Cardiac muscle cell (in vitro differentiated cells and primary cell): ENCODE results near the gene FOLR1. TPM values are rescaled to one million over a fixed set of nuclear protein-coding genes. Genes with fewer than 3 reads are reported as not detected.
"Not testable (repeated sequence)": the region's sequence is repeated elsewhere in the genome, so short reads cannot be mapped to it uniquely, and the experiment has no call there.

Source experiments
- DNase-seq, 2 donors: peaks; one replicate each; pipeline versions ENCODE4 v3.0.0 to v3.0.0-alpha.2; 2010 to 2017; ENCODE audit warnings: low read depth in 1 of 2, low spot score in 1 of 2
- H3K27ac ChIP-seq: fragments of 200-600 bp; sonication (generic); 2 replicates; pipeline ENCODE4 v1.5.1; 2016
- H3K27me3 ChIP-seq: fragments of 200-600 bp; sonication (generic); 2 replicates; pipeline ENCODE4 v1.6.0; 2016; ENCODE audit warnings: control low read depth
- H3K36me3 ChIP-seq: fragments of 200-600 bp; sonication (generic); 2 replicates; pipeline ENCODE4 v1.5.1; 2016; ENCODE audit warnings: control low read depth
- H3K4me1 ChIP-seq: fragments of 200-600 bp; sonication (generic); 2 replicates; pipeline ENCODE4 v1.8.1; 2017; ENCODE audit warnings: low read depth, mild to moderate bottlenecking, mixed run types
- H3K4me3 ChIP-seq: fragments of 200-600 bp; sonication (generic); 2 replicates; pipeline ENCODE4 v1.5.1; 2016; ENCODE audit warnings: mild to moderate bottlenecking
- H3K9me3 ChIP-seq: fragments of 200-600 bp; sonication (generic); 2 replicates; pipeline ENCODE4 v1.5.1; 2017; ENCODE audit warnings: low read depth, mild to moderate bottlenecking, control low read depth
- CTCF ChIP-seq: IDR thresholded peaks from 2 replicates; pipeline ENCODE4 v1.5.1; 2012; ENCODE audit warnings: low read depth, mild to moderate bottlenecking, low read length
- polyA plus RNA-seq: library from polyadenylated mRNA; unstranded; fragments of >200 nt; fragmentation: Nextera tagmentation; extraction: Ambion mirVana; gene quantifications from 2 replicates; pipeline ENCODE4 v1.2.1, GENCODE V29; 2016
- total RNA-seq: library from RNA; depleted of rRNA; stranded (reverse); fragments of >200 nt; gene quantifications from 2 replicates; pipeline ENCODE4 v1.2.3, GENCODE V29; 2016

FOLR1 gene
- total and polyA plus RNA-seq, 2 experiments from 2014 or later = 1.8 to 3.9 TPM

- no peak for DNase-seq
- Histone ChIP-seq H3K27me3 (no peaks in the 10 kb centered on the region), H3K27ac (no peak overlapping the region), H3K4me1 (no peaks in the 10 kb centered on the region), H3K4me3 (no peak overlapping the region), H3K9me3 (no peaks in the 10 kb centered on the region), H3K36me3 (no peaks in the 10 kb centered on the region)
- TF ChIP-seq CTCF = no peak
These were observed 18.6 kb upstream of the FOLR1 start for GRCh38 chr11:72173291-72173690.

GRCh38 chr11:72174302-72175070, 17.5 kb upstream of the FOLR1 start:
- H3K9me3 ChIP-seq = no peaks in the 10 kb centered on the region
- H3K27ac ChIP-seq = no peak overlapping the region
- no peaks in the 10 kb centered on the region for H3K4me1 ChIP-seq
- no peak for DNase-seq
- TF ChIP-seq CTCF = no peak
- H3K4me3 ChIP-seq = no peak overlapping the region
- H3K36me3 ChIP-seq = no peaks in the 10 kb centered on the region
- H3K27me3 ChIP-seq = no peaks in the 10 kb centered on the region

DNA sequence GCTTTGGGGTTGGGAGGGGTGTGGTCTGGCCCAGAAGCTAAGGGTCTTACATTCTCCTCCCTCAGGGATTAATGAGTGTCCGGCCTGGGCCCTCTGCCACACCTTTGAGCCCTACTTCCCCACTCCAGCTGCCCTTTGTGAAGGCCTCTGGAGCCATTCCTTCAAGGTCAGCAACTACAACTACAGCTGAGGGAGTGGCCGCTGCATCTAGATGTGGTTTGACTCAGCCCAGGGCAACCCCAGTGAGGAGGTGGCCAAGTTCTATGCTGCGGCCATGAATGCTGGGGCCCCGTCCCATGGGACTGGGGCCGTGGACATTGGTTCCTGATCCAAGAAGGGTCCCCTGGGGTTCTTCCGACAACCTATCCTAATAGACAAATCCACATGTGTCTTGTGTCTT, 14.3 kb upstream of the FOLR1 start:
- Histone ChIP-seq H3K27ac (no peak overlapping the region), H3K27me3 (no peaks in the 10 kb centered on the region), H3K9me3 (no peaks in the 10 kb centered on the region), H3K4me1 (no peaks in the 10 kb centered on the region), H3K36me3 (no peaks in the 10 kb centered on the region), H3K4me3 (no peak overlapping the region)
- TF ChIP-seq CTCF = no peak
- no peak for DNase-seq

GRCh38 chr11:72179049-72179803, 12.7 kb upstream of the FOLR1 start:
- no peak for DNase-seq
- no peak overlapping the region for H3K4me3 ChIP-seq
- H3K27ac ChIP-seq = no peak overlapping the region
- no peaks in the 10 kb centered on the region for H3K9me3 ChIP-seq
- H3K36me3 ChIP-seq = no peaks in the 10 kb centered on the region
- H3K27me3 ChIP-seq = no peaks in the 10 kb centered on the region
- H3K4me1 ChIP-seq = no peaks in the 10 kb centered on the region
- TF ChIP-seq CTCF = no peak

DNA sequence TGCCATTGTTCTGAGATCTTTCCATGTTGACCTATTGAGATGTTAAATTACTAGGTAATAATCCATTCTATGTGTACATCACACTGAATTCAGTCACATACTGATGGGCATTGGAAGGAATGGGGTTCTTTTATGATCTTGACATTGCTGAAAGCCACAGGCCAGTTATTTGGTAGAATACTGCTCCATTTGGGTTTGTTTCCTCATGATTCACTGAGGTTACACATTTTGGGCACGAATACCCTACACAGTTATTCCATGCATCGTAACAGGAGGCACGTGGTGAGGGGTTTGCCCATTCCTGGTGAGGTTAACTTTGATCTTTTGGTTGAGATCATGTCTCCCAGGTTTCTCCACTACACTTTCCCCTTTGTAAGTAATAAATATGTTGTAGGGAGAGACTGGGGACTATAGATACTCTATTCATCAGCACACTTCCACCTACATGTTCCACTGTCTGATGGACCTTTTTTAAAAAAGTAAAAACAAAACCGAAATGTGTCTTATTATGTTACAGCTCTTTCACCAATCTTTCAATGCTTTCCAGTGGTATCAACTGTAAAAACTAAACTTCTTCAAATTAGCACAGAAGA, 12.0 kb upstream of the FOLR1 start:
- no peak overlapping the region for H3K27ac ChIP-seq

GRCh38 chr11:72180892-72181552, 10.9 kb upstream of the FOLR1 start:
- not testable (repeated sequence) for H3K4me1 ChIP-seq, H3K27me3 ChIP-seq, H3K27ac ChIP-seq, H3K36me3 ChIP-seq, H3K9me3 ChIP-seq, DNase-seq, H3K4me3 ChIP-seq

More for the DNA sequence above, 12.0 kb upstream of the FOLR1 start:
- TF ChIP-seq CTCF = no peak
- Histone ChIP-seq H3K9me3 (no peaks in the 10 kb centered on the region), H3K4me3 (no peak overlapping the region), H3K4me1 (no peaks in the 10 kb centered on the region), H3K27me3 (no peaks in the 10 kb centered on the region), H3K36me3 (no peaks in the 10 kb centered on the region)
- DNase-seq = no peak

- not testable (repeated sequence) for H3K4me1 ChIP-seq, H3K27ac ChIP-seq, H3K9me3 ChIP-seq, H3K4me3 ChIP-seq, H3K27me3 ChIP-seq, H3K36me3 ChIP-seq
- peak in 1 of 2 donors; percentile 7 for DNase-seq
These were observed 10.4 kb upstream of the FOLR1 start for GRCh38 chr11:72181553-72181958.
